Measurements from ENCODE around the gene LY6G6D.

DNA sequence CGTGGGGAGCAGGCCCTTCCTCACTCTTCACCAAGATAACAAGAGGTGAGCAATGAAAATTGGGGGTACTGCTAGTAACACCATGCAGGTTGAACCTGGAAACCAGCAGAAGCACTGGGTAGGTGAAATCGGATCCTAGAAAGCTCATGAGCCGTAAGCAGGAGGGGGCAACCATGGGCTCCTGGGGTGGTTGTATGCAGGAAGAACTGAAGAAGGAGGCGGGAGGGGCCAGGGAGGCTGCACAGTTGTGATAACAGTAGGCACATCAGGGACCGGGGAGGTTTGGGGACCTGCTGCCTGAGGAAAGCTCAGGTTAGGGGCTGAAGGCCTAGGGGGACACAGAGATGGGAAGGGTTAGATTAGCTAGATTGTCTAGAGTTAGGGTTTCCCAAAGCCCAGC is 28.7 kb upstream of the LY6G6D start:
- no peak for TF ChIP-seq RORA (CRISPR knock-in tag; IDR thresholded peaks at IDR 0.05)
- no peak for TF ChIP-seq ZSCAN29 (CRISPR knock-in tag; conservative IDR thresholded peaks at IDR 0.05)
- TF ChIP-seq, protein P1, sequence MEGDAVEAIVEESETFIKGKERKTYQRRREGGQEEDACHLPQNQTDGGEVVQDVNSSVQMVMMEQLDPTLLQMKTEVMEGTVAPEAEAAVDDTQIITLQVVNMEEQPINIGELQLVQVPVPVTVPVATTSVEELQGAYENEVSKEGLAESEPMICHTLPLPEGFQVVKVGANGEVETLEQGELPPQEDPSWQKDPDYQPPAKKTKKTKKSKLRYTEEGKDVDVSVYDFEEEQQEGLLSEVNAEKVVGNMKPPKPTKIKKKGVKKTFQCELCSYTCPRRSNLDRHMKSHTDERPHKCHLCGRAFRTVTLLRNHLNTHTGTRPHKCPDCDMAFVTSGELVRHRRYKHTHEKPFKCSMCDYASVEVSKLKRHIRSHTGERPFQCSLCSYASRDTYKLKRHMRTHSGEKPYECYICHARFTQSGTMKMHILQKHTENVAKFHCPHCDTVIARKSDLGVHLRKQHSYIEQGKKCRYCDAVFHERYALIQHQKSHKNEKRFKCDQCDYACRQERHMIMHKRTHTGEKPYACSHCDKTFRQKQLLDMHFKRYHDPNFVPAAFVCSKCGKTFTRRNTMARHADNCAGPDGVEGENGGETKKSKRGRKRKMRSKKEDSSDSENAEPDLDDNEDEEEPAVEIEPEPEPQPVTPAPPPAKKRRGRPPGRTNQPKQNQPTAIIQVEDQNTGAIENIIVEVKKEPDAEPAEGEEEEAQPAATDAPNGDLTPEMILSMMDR (CRISPR knock-in tag; IDR thresholded peaks at IDR 0.05) = no peak
- no peak for TF ChIP-seq ESRRA (CRISPR knock-in tag; IDR thresholded peaks at IDR 0.05; ENCODE audit: low read depth)
- TF ChIP-seq, protein P2, sequence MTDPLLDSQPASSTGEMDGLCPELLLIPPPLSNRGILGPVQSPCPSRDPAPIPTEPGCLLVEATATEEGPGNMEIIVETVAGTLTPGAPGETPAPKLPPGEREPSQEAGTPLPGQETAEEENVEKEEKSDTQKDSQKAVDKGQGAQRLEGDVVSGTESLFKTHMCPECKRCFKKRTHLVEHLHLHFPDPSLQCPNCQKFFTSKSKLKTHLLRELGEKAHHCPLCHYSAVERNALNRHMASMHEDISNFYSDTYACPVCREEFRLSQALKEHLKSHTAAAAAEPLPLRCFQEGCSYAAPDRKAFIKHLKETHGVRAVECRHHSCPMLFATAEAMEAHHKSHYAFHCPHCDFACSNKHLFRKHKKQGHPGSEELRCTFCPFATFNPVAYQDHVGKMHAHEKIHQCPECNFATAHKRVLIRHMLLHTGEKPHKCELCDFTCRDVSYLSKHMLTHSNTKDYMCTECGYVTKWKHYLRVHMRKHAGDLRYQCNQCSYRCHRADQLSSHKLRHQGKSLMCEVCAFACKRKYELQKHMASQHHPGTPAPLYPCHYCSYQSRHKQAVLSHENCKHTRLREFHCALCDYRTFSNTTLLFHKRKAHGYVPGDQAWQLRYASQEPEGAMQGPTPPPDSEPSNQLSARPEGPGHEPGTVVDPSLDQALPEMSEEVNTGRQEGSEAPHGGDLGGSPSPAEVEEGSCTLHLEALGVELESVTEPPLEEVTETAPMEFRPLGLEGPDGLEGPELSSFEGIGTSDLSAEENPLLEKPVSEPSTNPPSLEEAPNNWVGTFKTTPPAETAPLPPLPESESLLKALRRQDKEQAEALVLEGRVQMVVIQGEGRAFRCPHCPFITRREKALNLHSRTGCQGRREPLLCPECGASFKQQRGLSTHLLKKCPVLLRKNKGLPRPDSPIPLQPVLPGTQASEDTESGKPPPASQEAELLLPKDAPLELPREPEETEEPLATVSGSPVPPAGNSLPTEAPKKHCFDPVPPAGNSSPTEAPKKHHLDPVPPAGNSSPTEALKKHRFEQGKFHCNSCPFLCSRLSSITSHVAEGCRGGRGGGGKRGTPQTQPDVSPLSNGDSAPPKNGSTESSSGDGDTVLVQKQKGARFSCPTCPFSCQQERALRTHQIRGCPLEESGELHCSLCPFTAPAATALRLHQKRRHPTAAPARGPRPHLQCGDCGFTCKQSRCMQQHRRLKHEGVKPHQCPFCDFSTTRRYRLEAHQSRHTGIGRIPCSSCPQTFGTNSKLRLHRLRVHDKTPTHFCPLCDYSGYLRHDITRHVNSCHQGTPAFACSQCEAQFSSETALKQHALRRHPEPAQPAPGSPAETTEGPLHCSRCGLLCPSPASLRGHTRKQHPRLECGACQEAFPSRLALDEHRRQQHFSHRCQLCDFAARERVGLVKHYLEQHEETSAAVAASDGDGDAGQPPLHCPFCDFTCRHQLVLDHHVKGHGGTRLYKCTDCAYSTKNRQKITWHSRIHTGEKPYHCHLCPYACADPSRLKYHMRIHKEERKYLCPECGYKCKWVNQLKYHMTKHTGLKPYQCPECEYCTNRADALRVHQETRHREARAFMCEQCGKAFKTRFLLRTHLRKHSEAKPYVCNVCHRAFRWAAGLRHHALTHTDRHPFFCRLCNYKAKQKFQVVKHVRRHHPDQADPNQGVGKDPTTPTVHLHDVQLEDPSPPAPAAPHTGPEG (CRISPR knock-in tag; IDR thresholded peaks at IDR 0.05) = no peak
- TF ChIP-seq, protein P3, sequence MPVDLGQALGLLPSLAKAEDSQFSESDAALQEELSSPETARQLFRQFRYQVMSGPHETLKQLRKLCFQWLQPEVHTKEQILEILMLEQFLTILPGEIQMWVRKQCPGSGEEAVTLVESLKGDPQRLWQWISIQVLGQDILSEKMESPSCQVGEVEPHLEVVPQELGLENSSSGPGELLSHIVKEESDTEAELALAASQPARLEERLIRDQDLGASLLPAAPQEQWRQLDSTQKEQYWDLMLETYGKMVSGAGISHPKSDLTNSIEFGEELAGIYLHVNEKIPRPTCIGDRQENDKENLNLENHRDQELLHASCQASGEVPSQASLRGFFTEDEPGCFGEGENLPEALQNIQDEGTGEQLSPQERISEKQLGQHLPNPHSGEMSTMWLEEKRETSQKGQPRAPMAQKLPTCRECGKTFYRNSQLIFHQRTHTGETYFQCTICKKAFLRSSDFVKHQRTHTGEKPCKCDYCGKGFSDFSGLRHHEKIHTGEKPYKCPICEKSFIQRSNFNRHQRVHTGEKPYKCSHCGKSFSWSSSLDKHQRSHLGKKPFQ (CRISPR knock-in tag; IDR thresholded peaks at IDR 0.05; ENCODE audit: insufficient replicate concordance) = no peak
- TF ChIP-seq ZSCAN20 (CRISPR knock-in tag; IDR thresholded peaks at IDR 0.05; ENCODE audit: borderline replicate concordance) = no peak

All from HepG2 (cell line).